Measurements from ENCODE around the gene ANKRD31.

GRCh38 chr5:75260708-75261107 lies 24.0 kb upstream of the ANKRD31 start:
- TF ChIP-seq CTCF (conservative IDR thresholded peaks at IDR 0.05; ENCODE audit: low read depth, low read length) (no peak), EZH2 (IDR thresholded peaks at IDR 0.05; ENCODE audit: low read length, unreplicated experiment) (no peak), EZH2phosphoT487 (IDR thresholded peaks at IDR 0.05; ENCODE audit: borderline replicate concordance, low read length) (no peak)

Measured in PC-3 (cell line).